Lung microvascular endothelial cell (primary cell): ENCODE results near the gene SLCO1B1. TPM values are rescaled to one million over a fixed set of nuclear protein-coding genes. Genes with fewer than 3 reads are reported as not detected.
"Not testable (repeated sequence)": the region's sequence is repeated elsewhere in the genome, so short reads cannot be mapped to it uniquely, and the experiment has no call there.

ENCODE experiments used
- DNase-seq, 2 donors: peaks; one replicate each; pipeline versions ENCODE4 v3.0.0 to v3.0.0-alpha.2; 2010; ENCODE audit warnings: low read depth in 2 of 2
- total RNA-seq: library from RNA; depleted of rRNA; stranded (reverse); fragments of >200 nt; gene quantifications from 2 replicates; pipeline ENCODE4 v1.2.1, GENCODE V29; 2014

The SLCO1B1 gene, protein sequence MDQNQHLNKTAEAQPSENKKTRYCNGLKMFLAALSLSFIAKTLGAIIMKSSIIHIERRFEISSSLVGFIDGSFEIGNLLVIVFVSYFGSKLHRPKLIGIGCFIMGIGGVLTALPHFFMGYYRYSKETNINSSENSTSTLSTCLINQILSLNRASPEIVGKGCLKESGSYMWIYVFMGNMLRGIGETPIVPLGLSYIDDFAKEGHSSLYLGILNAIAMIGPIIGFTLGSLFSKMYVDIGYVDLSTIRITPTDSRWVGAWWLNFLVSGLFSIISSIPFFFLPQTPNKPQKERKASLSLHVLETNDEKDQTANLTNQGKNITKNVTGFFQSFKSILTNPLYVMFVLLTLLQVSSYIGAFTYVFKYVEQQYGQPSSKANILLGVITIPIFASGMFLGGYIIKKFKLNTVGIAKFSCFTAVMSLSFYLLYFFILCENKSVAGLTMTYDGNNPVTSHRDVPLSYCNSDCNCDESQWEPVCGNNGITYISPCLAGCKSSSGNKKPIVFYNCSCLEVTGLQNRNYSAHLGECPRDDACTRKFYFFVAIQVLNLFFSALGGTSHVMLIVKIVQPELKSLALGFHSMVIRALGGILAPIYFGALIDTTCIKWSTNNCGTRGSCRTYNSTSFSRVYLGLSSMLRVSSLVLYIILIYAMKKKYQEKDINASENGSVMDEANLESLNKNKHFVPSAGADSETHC
- not detected in 2 replicates for total RNA-seq

DNA sequence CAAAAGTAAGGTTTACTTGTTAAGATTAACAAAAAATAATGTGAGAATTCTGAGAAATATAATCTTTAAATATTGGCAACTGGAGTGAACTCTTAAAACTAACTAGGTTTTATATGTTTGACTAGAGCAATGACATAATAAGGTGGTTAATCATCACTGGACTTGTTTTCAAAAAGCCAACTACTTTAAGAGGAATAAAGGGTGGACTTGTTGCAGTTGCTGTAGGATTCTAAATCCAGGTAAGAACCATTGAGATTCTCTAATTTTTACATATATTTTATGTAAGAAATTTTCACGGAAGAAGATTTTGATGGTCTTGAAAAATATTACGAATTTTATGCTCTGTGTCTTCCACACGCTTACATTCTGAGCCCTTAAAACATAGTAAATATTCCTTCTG lies at the start of gene SLCO1B1:
Gene SLCO1B1 (plus strand): TSS at position 197 of the 400 bp plus-strand sequence. CDS start 10,381 bp downstream, outside the sequence.
- no peak for DNase-seq

DNA sequence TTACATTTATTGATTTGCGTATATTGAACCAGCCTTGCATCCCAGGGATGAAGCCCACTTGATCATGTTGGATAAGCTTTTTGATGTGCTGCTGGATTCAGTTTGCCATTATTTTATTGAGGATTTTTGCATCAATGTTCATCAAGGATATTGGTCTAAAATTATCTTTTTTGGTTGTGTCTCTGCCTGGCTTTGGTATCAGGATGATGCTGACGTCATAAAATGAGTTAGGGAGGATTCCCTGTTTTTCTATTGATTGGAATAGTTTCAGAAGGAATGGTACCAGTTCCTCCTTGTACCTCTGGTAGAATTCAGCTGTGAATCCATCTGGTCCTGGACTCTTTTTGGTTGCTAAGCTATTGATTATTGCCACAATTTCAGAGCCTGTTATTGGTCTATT lies 46.2 kb upstream of the SLCO1B1 start:
- DNase-seq: not testable (repeated sequence)

DNA sequence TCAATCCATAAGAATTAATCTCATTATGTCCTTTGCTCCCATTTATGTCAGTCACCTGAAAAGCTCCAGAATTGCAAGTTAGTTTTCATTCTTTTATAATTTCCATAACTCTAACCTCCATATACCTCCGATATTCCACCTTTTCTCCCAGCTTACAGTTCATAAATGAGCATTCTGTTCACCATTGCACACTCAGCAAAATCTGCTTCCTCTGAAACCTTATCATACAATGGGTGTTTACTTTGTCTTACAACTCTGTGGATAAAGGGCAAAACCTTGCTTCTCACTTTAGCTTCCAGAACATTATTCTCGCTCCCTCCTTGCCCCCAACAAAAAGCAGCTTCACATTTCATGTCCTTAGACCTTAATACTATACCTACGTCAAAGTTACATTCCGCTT lies 19.3 kb upstream of the SLCO1B1 start:
- DNase-seq: no peak

DNA sequence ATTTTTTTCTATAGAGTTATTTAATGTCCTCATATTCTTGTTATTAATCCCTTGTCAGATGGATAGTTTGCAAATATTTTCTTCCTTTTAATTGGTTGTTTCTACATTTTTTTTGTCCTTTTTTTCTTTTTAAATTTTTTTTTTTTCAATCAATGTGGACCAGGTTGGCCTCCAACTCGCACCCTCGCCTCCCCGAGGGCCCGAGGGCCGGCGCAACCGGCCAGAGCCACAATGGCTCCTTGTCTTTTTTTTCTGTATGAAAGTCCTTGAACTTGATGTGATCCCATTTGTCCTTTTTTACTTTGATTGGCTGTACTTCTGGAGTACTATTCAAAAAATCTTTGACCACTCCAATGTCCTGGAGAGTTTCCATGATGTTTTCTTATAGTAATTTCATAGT lies 17.7 kb upstream of the SLCO1B1 start:
- DNase-seq: no peak

DNA sequence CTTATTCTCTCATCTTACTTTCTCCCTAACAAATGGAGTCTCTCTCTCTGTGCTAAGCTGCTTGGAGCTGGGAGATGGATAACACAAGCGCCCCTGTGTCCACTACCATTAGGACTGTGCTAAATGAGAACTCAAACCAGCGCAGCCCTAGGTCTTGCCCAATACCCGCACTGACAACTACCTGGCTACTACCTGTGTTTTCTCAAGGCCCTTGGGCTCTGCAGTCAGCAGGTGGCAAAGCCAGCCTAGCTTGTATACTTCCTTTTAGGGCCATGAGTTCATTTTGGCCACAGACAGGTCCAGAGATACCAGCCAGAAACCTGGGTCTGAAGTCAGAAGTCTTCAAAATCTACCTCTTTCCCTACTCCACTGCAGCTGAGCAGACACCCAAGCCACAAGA lies 13.0 kb upstream of the SLCO1B1 start:
- no peak for DNase-seq

DNA sequence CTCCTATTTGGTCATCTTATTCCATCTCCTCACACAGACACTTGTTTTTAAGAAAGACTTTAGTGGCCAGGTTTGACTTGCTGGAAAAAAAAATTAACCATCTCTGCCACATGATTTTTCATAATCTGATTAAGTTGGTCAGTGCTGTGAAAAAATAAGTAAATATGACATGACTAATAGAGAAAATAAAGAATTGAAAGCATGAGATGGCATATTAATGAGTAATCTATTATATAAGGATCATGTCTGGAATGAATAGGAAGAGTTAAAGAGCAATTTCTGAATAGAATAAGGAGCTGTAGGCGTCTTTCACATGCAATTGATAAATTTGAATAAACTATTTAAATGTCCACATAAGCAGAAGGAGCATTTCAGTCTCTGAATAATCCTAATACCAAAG lies 12.2 kb upstream of the SLCO1B1 start:
- DNase-seq: no peak

DNA sequence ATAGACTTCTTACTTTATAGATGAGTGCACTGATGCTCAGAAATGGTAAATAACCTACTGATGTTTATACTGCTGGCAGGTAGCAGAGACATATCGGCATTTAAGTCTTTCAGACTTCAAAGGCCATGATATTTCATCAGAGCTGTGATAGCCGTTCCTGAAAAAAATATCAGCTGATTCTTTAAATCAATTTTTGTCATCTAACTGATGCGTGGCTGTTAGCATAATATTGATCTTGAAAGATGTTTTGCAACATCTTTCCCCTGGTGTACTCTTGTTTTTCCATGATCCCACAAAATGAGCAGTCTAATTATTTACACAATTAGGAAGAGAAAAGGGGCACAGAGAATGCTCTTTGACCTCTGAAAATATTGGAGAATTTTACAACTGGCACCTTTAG lies 1.6 kb upstream of the SLCO1B1 start:
- no peak for DNase-seq

DNA sequence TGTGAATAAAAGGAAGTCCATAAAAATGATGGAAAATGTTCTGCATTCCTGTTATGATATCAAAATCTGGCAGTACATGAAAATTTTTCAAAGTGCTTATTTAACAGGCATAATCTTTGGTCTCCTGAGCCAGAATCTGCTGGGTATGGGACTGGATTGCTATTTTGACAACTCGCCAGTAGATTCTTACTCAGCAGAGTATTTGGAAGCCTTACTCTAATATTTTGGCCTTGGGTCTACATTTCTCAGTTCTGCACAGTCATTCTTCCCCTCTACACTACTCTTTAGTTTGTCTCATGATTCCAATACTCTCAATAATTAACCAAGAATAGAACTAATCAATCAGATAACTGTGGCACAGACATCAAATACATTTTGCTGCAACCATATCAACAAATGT lies 1.1 kb upstream of the SLCO1B1 start:
- DNase-seq: no peak

DNA sequence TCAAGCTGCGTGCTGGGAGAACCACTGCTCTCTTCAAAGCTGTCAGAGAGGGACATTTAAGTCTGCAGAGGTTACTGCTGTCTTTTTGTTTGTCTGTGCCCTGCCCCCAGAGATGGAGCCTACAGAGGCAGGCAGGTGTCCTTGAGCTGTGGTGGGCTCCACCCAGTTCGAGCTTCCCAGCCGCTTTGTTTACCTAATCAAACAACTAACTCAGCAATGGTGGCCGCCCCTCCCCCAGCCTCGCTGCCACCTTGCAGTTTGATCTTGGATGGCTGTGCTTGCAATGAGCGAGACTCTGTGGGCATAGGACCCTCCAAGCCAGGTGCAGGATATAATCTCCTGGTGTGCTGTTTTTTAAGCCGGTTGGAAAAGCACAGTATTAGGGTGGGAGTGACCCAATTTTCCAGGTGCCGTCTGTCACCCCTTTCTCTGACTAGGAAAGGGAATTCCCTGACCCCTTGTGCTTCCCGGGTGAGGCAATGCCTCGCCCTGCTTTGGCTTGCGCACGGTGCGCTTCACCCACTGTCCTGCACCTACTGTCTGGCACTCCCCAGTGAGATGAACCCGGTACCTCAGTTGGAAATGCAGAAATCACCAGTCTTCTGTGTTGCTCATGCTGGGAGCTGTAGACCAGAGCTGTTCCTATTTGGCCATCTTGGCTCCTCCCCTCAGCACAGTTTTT lies 6.5 kb downstream of the SLCO1B1 start:
- DNase-seq: not testable (repeated sequence)

DNA sequence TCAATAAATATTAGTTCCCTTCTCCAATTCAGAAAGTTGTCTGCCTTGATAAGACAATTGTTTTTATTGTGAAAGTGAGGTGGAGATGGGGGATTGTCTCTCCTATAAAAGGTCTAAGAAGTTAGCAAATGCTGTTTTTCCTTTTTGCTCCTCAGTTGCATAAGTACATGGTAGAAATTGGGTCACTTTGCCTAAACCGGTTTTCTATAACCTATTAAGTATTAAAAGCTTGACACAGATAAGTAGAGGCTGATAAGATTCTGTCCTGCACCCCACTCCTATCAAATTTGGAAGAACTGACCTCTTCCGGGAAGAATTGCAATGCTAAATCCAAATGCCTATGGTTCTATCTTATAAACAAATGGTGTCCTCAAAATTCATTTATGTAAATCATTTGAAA lies 7.0 kb downstream of the SLCO1B1 start:
- no peak for DNase-seq

DNA sequence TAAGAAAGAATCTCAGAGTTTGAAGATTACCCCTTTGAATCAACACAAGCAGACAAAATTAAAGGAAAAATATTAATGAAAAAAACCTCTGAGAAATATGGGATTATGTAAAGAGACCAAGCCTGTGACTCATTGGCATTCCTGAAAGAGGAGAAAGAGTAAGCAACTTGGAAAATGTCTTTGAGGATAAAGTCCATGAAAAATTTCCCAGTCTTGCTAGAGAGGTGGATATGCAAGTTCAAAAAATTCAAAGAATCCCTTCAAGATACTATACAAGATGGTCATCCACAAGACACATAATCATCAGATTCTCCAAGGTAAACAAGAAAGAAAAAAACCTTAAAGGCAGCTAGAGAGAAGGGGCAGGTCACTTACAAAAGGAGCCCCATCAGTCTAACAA lies 13.3 kb downstream of the SLCO1B1 start:
- DNase-seq: no peak

DNA sequence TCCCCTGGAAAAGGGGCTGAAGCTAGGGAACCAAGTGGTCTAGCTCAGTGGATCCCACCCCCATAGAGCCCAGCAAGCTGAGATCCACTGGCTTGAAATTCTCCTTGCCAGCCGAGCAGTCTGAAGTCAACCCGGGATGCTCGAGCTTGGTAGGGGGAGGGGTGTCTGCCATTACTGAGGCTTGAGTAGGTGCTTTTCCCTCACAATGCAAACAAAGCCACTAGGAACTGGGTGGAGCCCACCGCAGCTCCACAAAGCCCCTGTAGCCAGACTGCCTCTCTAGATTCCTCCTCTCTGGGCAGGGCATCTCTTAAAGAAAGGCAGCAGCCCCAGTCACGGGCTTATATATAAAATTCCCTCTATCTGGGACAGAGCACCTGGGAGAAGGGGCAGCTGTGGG lies 18.9 kb downstream of the SLCO1B1 start:
- not testable (repeated sequence) for DNase-seq

DNA sequence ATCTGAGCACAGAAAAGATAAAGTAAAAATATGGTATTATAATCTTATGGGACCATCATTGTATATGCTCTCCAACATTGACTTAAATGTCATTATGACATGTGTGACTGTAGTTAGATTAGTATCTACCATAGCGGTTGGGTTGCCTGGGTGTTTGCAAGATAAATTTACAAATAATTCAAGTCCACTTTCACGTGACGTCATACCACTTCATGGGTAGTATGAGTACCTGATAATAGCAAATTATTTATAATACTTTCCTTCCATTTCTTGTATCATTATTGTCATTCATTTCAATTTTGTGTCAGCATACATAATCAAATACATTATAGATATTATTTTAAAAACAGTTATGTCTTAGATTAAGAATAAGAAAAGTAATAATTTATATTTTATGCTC lies 20.2 kb downstream of the SLCO1B1 start:
- no peak for DNase-seq

DNA sequence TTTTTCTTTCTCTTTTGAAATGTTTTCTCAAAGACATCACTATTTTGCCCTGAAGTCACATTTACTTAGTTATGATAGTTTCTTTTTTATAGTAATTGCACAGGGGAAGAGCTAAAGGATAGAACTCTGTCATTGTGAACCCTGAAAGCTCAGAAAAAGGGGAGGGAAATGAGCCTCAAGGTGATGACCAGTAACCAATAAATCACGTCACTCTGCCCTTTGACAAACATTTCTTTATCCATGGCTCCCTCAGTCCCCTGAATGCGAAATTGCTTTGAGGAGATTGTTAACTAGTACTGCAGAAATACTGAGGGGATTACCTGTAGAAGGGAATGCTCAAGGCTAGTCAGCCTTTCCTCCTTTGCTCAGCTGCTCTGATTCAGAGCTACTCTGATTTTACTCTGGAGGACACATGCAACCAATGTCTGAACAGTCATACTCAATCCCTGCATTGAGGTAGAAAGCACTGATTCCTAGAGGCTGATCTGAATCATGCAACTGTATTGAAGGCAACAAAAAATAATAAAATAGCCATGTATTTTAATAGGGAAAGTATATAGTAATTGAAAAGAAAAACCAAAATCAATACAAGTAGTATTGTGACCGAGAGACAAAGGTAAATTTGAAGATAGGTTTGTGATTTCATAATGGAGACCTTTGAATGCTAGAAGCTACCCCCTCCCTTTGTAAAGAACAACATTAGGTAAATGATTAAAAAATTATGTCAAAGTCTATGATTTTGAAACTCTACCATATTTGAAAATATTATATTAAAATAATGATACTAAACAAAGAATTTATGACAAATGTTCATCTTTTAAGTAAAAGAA lies 24.7 kb downstream of the SLCO1B1 start:
- no peak for DNase-seq

DNA sequence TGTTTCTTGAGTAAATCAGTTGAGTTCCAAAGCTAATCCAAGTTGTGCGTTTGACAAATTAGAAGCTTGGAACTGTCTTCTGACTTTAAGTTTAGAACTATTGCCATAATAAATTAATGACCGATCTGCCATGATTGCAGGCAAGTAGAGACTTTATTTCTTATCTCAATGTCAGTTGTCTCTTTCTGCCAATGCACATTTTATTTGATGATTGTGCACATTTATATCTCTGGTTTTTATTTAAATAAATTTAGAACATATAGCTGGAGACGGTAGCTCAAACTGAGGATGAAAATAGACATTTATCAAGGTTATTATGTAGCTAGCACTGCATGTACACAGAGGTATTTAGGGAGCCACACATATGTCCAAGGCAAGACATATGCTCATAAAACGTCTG lies 34.1 kb downstream of the SLCO1B1 start:
- DNase-seq: no peak

DNA sequence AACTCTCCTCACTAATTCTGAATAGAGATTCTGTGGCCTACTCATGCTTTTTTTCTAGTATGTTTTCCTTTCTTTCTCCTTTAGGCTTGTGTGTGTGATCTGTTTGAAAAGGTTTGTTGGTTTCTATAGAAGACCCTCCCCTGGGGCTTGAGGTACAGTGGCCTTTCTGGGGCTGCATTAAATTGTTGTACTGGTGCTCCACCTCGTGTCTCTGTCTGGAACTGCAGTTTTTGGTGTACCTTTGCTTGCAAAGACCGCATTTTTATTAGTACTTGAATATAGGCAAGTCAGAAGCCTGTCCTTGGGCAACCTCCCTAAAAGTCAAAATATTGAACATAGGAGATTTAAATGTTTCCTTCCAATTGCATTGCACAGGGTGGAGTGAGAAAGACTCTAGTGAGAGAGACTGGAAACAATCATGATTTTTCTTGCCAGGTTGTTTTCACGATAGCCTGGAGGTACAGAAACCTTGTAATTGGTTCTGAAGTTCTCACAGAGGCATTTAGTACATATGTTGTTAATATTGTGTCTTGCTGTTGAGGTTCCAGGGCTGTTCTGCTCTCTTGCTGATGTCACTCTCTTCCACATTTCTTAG lies 39.0 kb downstream of the SLCO1B1 start:
- DNase-seq: peak; percentile 40 to 59

DNA sequence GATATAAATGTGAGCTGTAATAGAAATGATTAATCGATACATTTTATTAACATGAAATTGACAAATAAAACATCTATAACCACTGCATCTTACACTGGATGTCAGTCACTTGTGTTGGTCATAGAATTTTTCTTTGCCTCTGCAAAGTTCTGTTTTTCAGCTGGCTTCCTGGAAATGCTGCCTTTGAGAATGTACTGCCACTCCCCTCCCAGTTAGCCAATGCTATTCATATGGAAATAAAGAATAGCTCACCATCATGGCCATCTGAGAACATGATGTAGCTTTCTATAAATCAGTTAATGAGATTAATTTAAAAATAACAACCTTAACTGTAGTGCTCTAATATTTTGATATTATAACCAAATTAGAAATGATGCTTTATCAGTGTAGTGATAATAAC lies 41.1 kb downstream of the SLCO1B1 start:
- DNase-seq: no peak

DNA sequence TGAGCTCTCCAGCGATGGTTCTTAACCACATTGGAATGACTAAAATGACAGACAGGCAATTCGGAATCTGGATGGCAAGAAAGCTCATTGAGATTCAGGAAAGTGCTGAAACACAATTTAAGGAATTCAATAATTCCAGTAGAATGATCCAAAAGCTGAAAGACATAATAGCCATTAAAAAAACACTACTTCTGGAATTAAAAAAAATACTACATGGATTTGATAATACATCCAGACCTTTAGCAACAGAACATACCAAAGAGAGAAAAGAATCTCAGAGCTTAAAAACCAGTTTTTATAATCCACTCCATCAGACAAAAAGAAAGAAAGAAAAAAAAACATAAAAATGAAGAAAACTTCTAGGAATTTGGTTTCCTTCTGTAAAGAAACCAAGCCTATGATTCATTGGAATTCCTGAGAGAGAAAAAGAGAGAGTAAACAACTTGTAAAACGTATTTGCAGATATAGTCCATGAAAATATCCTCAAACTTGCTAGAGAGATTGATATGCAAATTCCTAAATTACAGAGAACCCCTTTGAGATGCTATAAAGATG lies 52.8 kb downstream of the SLCO1B1 start:
- no peak for DNase-seq

DNA sequence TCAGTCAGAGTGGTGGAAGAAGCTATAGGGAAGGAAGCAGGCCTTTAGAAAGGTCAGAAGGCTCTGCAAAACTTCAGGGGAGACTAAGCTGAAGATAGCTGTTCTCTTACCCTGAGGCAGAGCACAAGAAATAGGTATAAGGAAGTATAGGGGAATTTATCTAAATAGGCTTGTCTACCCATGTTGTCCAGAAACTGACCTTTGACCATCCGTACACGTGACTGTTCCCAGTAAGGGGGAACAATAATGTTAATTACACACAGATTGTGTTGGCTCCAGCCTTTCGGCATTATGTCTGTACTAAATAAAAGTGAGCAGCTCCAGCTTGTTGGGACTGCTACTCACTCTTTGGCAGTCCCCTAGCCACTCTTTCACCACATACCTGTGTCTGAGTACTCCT lies 59.0 kb downstream of the SLCO1B1 start:
- no peak for DNase-seq

DNA sequence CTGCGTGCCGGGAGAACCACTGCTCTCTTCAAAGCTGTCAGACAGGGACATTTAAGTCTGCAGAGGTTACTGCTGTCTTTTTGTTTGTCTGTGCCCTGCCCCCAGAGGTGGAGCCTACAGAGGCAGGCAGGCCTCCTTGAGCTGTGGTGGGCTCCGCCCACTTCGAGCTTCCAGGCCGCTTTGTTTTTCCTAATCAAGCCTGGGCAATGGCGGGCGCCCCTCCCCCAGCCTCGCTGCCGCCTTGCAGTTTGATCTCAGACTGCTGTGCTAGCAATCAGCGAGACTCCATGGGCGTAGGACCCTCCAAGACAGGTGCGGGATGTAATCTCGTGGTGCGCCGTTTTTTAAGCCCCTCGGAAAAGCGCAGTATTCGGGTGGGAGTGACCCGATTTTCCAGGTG lies 83.4 kb downstream of the SLCO1B1 start:
- not testable (repeated sequence) for DNase-seq

DNA sequence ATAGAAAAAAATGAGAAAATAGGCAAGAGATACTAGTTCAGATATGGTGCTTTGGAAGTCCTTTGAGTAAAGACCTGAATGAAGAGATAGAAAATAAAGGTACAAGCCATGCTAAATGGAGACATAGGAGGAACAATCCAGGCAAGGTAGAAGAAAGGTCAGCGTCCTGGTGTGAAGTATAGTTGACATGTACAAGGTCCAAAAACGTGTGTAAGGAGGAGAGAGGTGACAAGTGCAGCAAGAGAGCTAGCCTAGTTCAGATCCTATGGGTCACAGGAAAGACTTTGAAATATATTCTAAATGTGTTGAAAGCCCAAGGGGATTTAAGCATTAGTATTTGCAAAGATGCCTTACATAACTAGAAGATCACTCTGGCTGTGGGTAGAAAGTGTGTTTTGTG lies 88.2 kb downstream of the SLCO1B1 start:
- no peak for DNase-seq
